Activated T-helper 1 cell treated with anti-CD3 and anti-CD28 coated beads, Interleukin-12 subunit alpha, Interleukin-12 subunit beta, Interleukin-2, Interleukin-4 antibody, amounts not matched to agents 30 ng/mL and 10 ng/mL and 1 ng/mL, durations not matched to agents 14 hours and 24 hours and 36 hours (primary cell): ENCODE measurements around the gene VRK1. TPM values are rescaled to one million over a fixed set of nuclear protein-coding genes. Genes with fewer than 3 reads are reported as not detected.
"Not testable (repeated sequence)": the region's sequence is repeated elsewhere in the genome, so short reads cannot be mapped to it uniquely, and the experiment has no call there.

ENCODE experiments used
- DNase-seq: peaks from one replicate; pipeline ENCODE4 v3.0.0; 2021; ENCODE audit warnings: low spot score
- H3K27ac Mint-ChIP-seq: one replicate; pipeline ENCODE4 v1.8.0; 2021; ENCODE audit warnings: mild to moderate bottlenecking, mixed read lengths
- H3K27me3 Mint-ChIP-seq: one replicate; pipeline ENCODE4 v1.8.0; 2022; ENCODE audit warnings: mild to moderate bottlenecking, moderate library complexity, mixed read lengths; ENCODE audit not compliant: insufficient read depth
- H3K36me3 Mint-ChIP-seq: one replicate; pipeline ENCODE4 v1.8.0; 2021; ENCODE audit warnings: low read depth, mixed read lengths
- H3K4me1 Mint-ChIP-seq: one replicate; pipeline ENCODE4 v1.8.0; 2021; ENCODE audit warnings: low read depth, mixed read lengths
- H3K4me3 Mint-ChIP-seq: one replicate; pipeline ENCODE4 v1.8.0; 2021; ENCODE audit warnings: mild to moderate bottlenecking, moderate library complexity, mixed read lengths
- H3K9me3 Mint-ChIP-seq: one replicate; pipeline ENCODE4 v1.8.0; 2021; ENCODE audit warnings: mixed read lengths
- intact Hi-C: fragments of 100-400 bp; cut with micrococcal nuclease; formaldehyde crosslinking; loops from one replicate; pipeline ENCODE4 v1.15.1; 2024
- total RNA-seq: library from RNA; stranded (reverse); gene quantifications from 2 replicates; pipeline ENCODE4 v1.2.3, GENCODE V29; 2022

Gene VRK1
- total RNA-seq, 1 donor from 2014 or later: 79.4 TPM

DNA sequence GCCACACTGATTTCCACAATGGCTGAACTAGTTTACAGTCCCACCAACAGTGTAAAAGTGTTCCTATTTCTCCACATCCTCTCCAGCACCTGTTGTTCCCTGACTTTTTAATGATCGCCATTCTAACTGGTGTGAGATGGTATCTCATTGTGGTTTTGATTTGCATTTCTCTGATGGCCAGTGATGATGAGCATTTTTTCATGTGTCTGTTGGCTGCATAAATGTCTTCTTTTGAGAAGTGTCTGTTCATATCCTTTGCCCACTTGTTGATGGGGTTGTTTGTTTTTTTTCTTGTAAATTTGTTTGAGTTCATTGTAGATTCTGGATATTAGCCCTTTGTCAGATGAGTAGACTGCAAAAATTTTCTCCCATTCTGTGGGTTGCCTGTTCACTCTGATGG, 32.0 kb upstream of the VRK1 start:
- H3K27ac Mint-ChIP-seq, H3K36me3 Mint-ChIP-seq, H3K4me1 Mint-ChIP-seq, DNase-seq, H3K4me3 Mint-ChIP-seq, H3K9me3 Mint-ChIP-seq, H3K27me3 Mint-ChIP-seq, intact Hi-C loops: not testable (repeated sequence)

DNA sequence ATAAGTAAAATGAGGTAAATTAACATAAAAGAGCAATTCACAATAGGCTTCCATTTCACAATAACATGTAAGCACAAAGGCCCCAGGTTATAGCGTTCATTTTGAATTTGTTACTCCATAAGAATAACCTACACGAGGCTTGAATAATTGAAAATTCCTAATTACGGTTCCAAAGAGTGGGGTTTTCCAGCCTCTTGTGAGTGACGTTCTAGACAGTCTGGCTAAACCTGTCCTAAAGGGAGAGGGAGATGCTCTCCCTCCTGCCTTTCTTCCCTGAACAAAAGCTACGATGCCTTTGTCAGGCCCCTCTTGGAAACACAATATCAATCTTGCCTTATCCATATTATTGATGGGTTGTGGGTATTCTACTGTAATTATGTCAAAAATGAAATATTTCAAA, 24.3 kb upstream of the VRK1 start:
- intact Hi-C loops: no loop called here
- H3K27me3 Mint-ChIP-seq: peaks cover 9% of the 10 kb centered on the region
- no peak for DNase-seq
- no peak overlapping the region for H3K4me3 Mint-ChIP-seq
- no peaks in the 10 kb centered on the region for H3K9me3 Mint-ChIP-seq
- H3K27ac Mint-ChIP-seq: no peak overlapping the region
- H3K4me1 Mint-ChIP-seq: no peaks in the 10 kb centered on the region
- H3K36me3 Mint-ChIP-seq: no peaks in the 10 kb centered on the region

DNA sequence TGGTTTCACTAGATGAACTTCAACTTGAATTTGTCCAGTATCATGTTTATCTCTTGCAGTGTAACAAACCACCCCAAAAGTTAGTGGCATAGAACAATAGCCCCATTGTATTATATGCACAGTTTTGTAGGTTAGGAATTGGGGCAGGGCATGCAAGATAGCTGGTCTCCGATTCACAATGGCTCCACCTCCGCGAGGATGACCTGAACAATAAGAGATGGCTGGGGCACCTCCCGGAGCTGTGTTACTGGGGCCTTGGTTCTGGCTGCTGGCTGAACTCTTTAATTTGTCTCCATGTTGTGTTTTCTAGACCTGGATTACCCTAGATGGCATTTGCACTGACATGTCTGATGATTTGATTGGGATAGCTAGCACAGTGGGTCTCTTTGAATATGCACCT, 20.4 kb upstream of the VRK1 start:
- no peaks in the 10 kb centered on the region for H3K4me1 Mint-ChIP-seq
- DNase-seq: no peak
- intact Hi-C loops: no loop called here
- peaks cover 13% of the 10 kb centered on the region for H3K27me3 Mint-ChIP-seq
- H3K4me3 Mint-ChIP-seq: no peak overlapping the region
- H3K9me3 Mint-ChIP-seq: no peaks in the 10 kb centered on the region
- H3K36me3 Mint-ChIP-seq: no peaks in the 10 kb centered on the region
- H3K27ac Mint-ChIP-seq: no peak overlapping the region

DNA sequence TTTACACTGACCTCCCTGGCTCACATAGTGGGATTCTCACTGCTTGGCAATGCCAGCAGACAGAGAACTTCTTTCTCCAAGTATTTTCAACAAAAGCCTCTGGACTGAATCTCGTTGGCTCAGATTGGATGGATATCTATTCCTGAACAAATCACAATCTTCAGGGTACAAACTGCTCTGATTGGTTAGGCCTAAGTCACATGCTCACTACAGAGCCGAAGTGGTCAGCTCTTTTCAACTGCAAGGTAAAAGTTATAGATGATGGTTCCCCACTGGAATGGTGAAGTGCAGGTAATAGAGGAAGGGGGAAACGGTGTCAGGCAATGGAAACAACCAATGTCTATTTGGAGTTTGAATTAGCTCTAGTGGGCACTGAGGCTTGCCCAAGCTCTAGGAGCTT, 16.7 kb upstream of the VRK1 start:
- Mint-ChIP-seq H3K27ac (no peak overlapping the region), H3K36me3 (no peaks in the 10 kb centered on the region), H3K4me3 (no peak overlapping the region), H3K9me3 (no peaks in the 10 kb centered on the region), H3K27me3 (peaks cover 15% of the 10 kb centered on the region), H3K4me1 (no peaks in the 10 kb centered on the region)
- DNase-seq: no peak
- intact Hi-C loops: no loop called here

DNA sequence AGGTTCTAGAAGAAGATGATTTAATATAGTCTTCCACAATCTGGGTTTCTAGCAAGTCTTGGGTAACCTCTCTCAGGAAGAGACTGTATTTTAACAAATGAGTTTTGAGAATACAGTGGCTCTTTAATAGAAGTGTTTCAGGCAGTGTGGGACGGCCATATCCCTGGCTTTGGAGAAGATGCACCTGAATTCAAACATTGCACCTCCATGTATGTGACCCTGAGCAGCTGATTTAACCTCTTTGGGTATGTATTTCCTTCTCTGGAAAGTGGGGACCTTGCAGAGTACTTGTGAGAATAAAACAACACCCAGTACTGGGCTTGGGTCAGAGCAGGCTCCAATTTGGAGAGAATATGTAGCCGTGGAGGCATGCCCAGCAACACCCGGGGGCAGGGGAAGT, 15.8 kb upstream of the VRK1 start:
- no peaks in the 10 kb centered on the region for H3K9me3 Mint-ChIP-seq
- no peaks in the 10 kb centered on the region for H3K36me3 Mint-ChIP-seq
- H3K4me1 Mint-ChIP-seq: no peaks in the 10 kb centered on the region
- intact Hi-C loops: no loop called here
- no peak for DNase-seq
- H3K4me3 Mint-ChIP-seq: no peak overlapping the region
- H3K27ac Mint-ChIP-seq: no peak overlapping the region
- H3K27me3 Mint-ChIP-seq: peaks cover 20% of the 10 kb centered on the region

DNA sequence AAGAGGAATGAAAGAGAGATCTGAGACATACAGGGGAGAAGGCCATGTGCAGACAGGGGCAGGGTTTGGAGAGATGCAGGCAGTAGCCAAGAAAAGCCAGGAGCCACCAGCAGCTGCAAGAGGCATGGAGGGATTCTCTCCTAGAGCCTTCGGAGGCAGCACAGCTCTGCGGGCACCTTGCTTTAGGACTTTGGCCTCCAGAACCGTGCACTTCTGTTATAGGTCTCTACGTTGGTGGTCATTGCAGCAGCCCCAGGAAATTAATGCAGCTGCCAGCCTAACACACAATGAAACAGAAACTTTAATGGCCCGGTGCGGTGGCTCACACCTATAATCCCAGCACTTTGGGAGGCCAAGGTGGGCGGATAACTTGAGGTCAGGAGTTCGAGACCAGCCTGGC, 14.7 kb upstream of the VRK1 start:
- Mint-ChIP-seq H3K4me3 (no peak overlapping the region), H3K9me3 (no peaks in the 10 kb centered on the region), H3K4me1 (no peaks in the 10 kb centered on the region), H3K27ac (no peak overlapping the region), H3K27me3 (peaks cover 25% of the 10 kb centered on the region), H3K36me3 (no peaks in the 10 kb centered on the region)
- no peak for DNase-seq
- intact Hi-C loops: no loop called here

DNA sequence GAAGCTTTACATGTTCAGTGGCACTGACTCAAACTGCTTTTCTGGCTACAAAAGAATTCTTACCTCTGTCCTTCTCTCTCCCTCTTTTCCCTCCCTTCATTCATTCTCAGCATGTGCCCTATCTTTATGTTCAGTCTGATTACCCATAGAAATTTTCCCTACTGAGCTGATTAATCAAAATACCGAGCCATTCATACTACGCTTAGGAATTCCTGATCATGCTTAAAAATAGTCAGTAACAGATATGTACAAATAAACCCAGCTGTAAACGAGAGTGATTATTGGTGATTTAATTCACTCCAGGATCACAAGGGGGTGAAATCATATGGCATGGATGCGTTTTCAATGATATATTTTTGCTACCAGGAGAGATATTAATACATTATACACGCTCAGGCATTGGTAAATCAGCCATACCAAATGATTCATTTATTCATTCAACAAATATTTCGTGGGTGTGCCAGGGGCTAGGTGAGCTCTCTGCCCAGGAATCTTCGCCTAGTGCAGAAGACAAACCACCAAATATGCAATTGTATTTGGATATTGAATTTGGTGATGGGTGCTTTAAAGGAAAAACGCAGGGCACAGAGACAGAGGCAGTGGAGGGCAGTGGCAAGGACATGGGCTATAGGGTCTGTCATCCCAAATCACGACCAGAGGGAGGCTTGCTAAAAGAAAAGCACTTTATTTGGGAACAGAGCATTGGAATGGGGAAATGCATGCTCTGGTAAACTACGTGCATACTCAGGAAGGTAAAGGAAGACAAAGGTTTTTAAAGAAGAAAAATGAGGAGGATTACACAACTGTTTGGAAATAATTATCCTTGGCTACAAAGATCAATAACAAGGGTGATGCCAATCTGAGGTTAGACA, 13.9 kb upstream of the VRK1 start:
- Mint-ChIP-seq H3K9me3 (no peaks in the 10 kb centered on the region), H3K4me3 (no peak overlapping the region), H3K36me3 (no peaks in the 10 kb centered on the region), H3K27me3 (peaks cover 21% of the 10 kb centered on the region), H3K4me1 (no peaks in the 10 kb centered on the region), H3K27ac (no peak overlapping the region)
- DNase-seq: no peak
- intact Hi-C loops: no loop called here

DNA sequence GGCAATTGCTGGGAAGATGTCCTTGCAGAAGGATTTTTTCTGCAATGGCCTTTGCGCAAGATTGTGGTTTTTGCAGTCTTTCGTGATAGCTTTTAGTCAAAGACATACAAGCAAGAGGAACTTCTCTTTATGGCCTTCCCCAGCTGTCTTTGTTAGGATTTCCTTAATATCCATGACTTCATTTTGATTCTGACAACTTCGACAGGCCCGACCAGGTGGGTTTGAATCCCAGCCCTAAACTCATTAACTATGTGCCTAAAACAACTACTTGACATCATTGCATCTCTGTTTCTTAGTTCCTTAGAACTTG, 13.3 kb upstream of the VRK1 start:
- DNase-seq: no peak
- no peak overlapping the region for H3K27ac Mint-ChIP-seq
- no peaks in the 10 kb centered on the region for H3K36me3 Mint-ChIP-seq
- H3K9me3 Mint-ChIP-seq: no peaks in the 10 kb centered on the region
- H3K4me3 Mint-ChIP-seq: no peak overlapping the region
- peaks cover 21% of the 10 kb centered on the region for H3K27me3 Mint-ChIP-seq
- no peaks in the 10 kb centered on the region for H3K4me1 Mint-ChIP-seq
- intact Hi-C loops: no loop called here

DNA sequence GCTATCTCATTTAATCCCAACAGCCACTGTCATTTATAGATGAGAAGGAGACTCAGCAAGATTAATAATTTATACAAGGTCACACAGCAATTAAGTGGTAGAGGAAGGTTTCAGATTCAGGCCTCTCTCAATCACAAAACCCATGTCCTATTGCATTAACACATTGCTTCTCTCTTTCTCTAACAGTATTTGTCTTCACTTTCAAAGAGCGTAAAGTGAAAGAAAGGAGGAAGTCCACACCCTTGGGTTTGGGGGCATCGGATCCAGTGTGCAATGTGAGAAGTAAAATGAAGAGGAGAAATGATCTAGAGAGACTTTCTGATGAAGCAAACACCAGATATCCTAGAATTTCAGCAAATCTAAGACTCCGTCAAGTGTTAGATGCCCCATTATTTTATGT, 7.0 kb upstream of the VRK1 start:
- peaks cover 5% of the 10 kb centered on the region for H3K4me1 Mint-ChIP-seq
- no peak overlapping the region for H3K4me3 Mint-ChIP-seq
- intact Hi-C loops: no loop called here
- no peaks in the 10 kb centered on the region for H3K9me3 Mint-ChIP-seq
- H3K36me3 Mint-ChIP-seq: no peaks in the 10 kb centered on the region
- peaks cover 29% of the 10 kb centered on the region for H3K27me3 Mint-ChIP-seq
- no peak for DNase-seq
- no peak overlapping the region for H3K27ac Mint-ChIP-seq

DNA sequence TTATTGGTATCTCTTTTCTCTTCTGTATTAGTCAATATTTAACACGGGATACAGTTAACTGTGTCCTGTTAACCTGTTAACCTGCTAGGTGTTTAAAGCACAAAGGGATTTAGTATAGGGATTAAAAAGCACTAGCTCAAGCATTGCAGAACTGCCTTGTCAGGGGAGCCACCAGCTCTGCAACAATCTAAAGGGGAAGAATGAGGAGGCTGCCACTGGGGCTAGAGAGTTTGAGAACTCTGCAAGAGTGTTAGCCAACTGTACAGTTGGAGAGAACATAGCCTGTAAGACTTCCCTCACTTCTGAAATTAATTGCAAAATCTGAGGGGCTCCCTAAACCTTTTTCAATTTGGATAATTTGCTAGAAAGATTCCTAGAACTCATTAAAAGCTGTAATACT, 6.5 kb upstream of the VRK1 start:
- no peak for DNase-seq
- Mint-ChIP-seq H3K27ac (no peak overlapping the region), H3K27me3 (peaks cover 29% of the 10 kb centered on the region), H3K9me3 (no peaks in the 10 kb centered on the region), H3K4me3 (no peak overlapping the region), H3K36me3 (no peaks in the 10 kb centered on the region), H3K4me1 (peaks cover 10% of the 10 kb centered on the region)
- intact Hi-C loops: no loop called here

DNA sequence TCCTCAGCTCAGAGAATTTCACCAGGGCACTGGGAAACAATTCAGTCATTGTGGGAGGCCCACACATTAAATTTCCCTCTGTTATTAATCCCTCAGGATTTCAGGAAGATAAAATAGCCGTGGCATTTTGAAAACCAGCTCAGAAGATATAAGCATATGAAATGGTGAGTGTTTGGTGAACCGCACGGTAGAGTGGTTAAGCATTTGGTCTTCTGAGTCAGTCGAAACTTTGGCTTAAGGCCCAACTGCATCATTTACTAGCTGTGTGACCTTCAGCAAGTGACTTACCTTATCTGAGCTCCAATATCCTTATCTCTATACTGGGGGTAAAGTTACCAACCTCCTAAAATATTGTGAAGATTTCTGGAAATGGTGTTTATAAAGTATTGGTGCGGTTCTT, 5.2 kb upstream of the VRK1 start:
- intact Hi-C loops: no loop called here
- Mint-ChIP-seq H3K9me3 (no peaks in the 10 kb centered on the region), H3K4me3 (no peak overlapping the region), H3K27ac (no peak overlapping the region), H3K27me3 (peaks cover 20% of the 10 kb centered on the region), H3K36me3 (no peaks in the 10 kb centered on the region), H3K4me1 (peaks cover 14% of the 10 kb centered on the region)
- no peak for DNase-seq

DNA sequence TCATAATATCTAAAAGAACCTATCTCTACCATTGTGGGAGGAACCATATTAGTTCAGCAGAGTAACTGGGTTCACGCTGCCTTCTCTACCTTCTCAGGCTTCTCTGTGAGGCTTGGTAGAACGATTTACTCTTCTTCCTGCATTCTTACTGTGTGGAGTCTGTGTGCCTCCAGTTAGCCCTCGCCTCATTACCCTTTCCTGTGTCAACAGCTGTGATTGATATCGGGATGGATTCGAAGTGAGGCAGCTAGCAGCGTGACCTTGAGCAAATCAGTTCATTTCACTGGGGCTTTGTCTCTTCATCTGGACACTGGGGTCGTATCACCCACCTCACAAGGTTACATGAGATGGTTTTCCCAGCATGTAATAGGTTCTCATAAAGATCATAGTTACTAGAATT, 4.6 kb upstream of the VRK1 start:
- intact Hi-C loops: no loop called here
- no peak for DNase-seq
- Mint-ChIP-seq H3K27me3 (peaks cover 20% of the 10 kb centered on the region), H3K9me3 (no peaks in the 10 kb centered on the region), H3K4me3 (no peak overlapping the region), H3K27ac (no peak overlapping the region), H3K4me1 (peaks cover 16% of the 10 kb centered on the region), H3K36me3 (no peaks in the 10 kb centered on the region)

DNA sequence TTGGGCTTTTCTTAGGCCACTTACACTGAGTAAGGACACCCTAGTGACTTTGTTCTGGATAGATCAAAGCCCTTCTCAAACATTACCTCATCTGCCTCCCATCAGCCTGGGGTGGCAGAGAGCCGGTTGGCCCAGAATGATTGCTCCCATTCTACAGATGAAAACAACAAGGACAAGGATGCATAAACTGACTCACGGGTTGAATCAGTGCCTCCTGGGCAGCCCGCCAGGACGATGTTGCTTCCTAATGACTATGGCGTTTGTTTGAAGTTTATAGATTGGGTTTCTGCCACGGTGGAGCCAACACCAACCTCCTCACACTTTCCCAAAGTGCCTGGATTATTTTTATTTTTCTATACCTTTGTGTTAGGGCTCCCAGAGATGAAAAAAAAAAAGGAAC, 3.6 kb upstream of the VRK1 start:
- Mint-ChIP-seq H3K27me3 (peaks cover 20% of the 10 kb centered on the region), H3K9me3 (no peaks in the 10 kb centered on the region)
- intact Hi-C loops: no loop called here

More for the DNA sequence above, 3.6 kb upstream of the VRK1 start:
- no peak for DNase-seq
- Mint-ChIP-seq H3K4me1 (peaks cover 23% of the 10 kb centered on the region), H3K36me3 (peaks cover 3% of the 10 kb centered on the region), H3K27ac (no peak overlapping the region), H3K4me3 (no peak overlapping the region)
